GM12878 (cell line): ENCODE results near the gene TMEM175. TPM values are rescaled to one million over a fixed set of nuclear protein-coding genes. Genes with fewer than 3 reads are reported as not detected.

ENCODE experiments used
- ATAC-seq: fragments of 200-7000 bp; cut with Tn5 transposase; 3 replicates; pipeline ENCODE4 v1.9.1; 2020; ENCODE audit warnings: mild to moderate bottlenecking, moderate library complexity
- BruUV-seq: library from RNA; stranded (reverse); fragments of 400-500 nt; replicated peaks from 2 replicates; lab custom pipeline; 2021; lab: Mats Ljungman, UMichigan
- CTCF ChIA-PET: fragments of 300-600 bp; sonication (Branson Sonifier 250); formaldehyde crosslinking; extraction: SDS; loops from one replicate; lab custom pipeline; 2021; ENCODE audit warnings: inconsistent platforms; lab: Yijun Ruan, JAX
- POLR2A ChIA-PET: fragments of 350-600 bp; formaldehyde crosslinking; extraction: SDS; loops from one replicate; lab custom pipeline; 2021; ENCODE audit warnings: inconsistent platforms; lab: Charles Lee
- RAD21 ChIA-PET: fragments of 300-600 bp; sonication (Branson Sonifier 250); formaldehyde crosslinking; loops from one replicate; lab custom pipeline; 2023; ENCODE audit warnings: antibody characterized with exemption; ENCODE audit not compliant: unreplicated experiment; lab: Charles Lee
- SMC1A ChIA-PET: fragments of 300-600 bp; sonication (Branson Sonifier 250); formaldehyde crosslinking; loops from one replicate; lab custom pipeline; 2023; ENCODE audit not compliant: unreplicated experiment, uncharacterized antibody; lab: Charles Lee
- DNase-seq: peaks from one replicate; pipeline ENCODE4 v3.0.0-alpha.2; 2011; ENCODE audit warnings: low read depth, low spot score
- FAIRE-seq: peaks from 3 replicates; lab custom pipeline; 2011; peaks lifted over from hg19 to GRCh38; lab: Jason Lieb, UNC
- H2AFZ ChIP-seq: 2 replicates; pipeline ENCODE4 v1.6.0; 2011; ENCODE audit warnings: low read depth, low read length, control low read depth; ENCODE audit not compliant: control insufficient read depth
- H3K27ac ChIP-seq: 2 replicates; pipeline ENCODE4 v1.5.1; 2011; ENCODE audit warnings: control low read depth; ENCODE audit not compliant: control insufficient read depth, insufficient read depth
- H3K27me3 ChIP-seq, 2 experiments: replicated peaks in 1 of 2; 2 replicates each; pipeline versions ENCODE4 v1.6.0 to v1.6.1; 2011; ENCODE audit warnings: low read length in 1 of 2; ENCODE audit not compliant: control insufficient read depth in 2 of 2, insufficient read depth in 2 of 2
- H3K36me3 ChIP-seq, 2 experiments: 2 replicates each; pipeline ENCODE4 v1.5.1; 2011; ENCODE audit warnings: low read length in 1 of 2; ENCODE audit not compliant: control insufficient read depth in 2 of 2, insufficient read depth in 2 of 2
- H3K4me1 ChIP-seq: 2 replicates; pipeline ENCODE4 v1.6.1; 2011; ENCODE audit warnings: mild to moderate bottlenecking, low read length, moderate library complexity, mixed read lengths; ENCODE audit not compliant: control insufficient read depth, insufficient read depth
- H3K4me2 ChIP-seq: 2 replicates; pipeline ENCODE4 v1.6.0; 2011; ENCODE audit warnings: control low read depth; ENCODE audit not compliant: control insufficient read depth, insufficient read depth
- H3K4me3 ChIP-seq: fragments of 200-600 bp; sonication (generic); 2 replicates; pipeline ENCODE4 v1.5.1; 2016
- H3K79me2 ChIP-seq: 2 replicates; pipeline ENCODE4 v1.6.0; 2011; ENCODE audit warnings: low read length; ENCODE audit not compliant: control insufficient read depth, insufficient read depth
- H3K9ac ChIP-seq: 2 replicates; pipeline ENCODE4 v1.8.0; 2011; ENCODE audit warnings: low read length, control low read depth, mixed read lengths; ENCODE audit not compliant: control insufficient read depth, insufficient read depth
- H3K9me3 ChIP-seq: replicated peaks from 3 replicates; pipeline ENCODE4 v1.5.1; 2011; ENCODE audit warnings: mild to moderate bottlenecking, low read length; ENCODE audit not compliant: control insufficient read depth, insufficient read depth
- H4K20me1 ChIP-seq: 2 replicates; pipeline ENCODE4 v1.6.0; 2011; ENCODE audit not compliant: control insufficient read depth, insufficient read depth
- ATF7 ChIP-seq: fragments of 450-650 bp; IDR thresholded peaks from 2 replicates; pipeline ENCODE4 v1.6.1; 2016; ENCODE audit warnings: low read depth, mild to moderate bottlenecking
- BACH1 ChIP-seq: fragments of 450-650 bp; IDR thresholded peaks from 2 replicates; pipeline ENCODE4 v1.6.1; 2017; ENCODE audit warnings: mild to moderate bottlenecking, borderline replicate concordance
- BRCA1 ChIP-seq: IDR thresholded peaks from 2 replicates; pipeline ENCODE4 v1.6.1; 2011; ENCODE audit warnings: low read depth, low read length, improper control_type of control experiment
- E4F1 ChIP-seq: fragments of 450-650 bp; IDR thresholded peaks from 2 replicates; pipeline ENCODE4 v1.6.1; 2018; ENCODE audit warnings: borderline replicate concordance, mild to moderate bottlenecking; ENCODE audit not compliant: partially characterized antibody
- ESRRA ChIP-seq: IDR thresholded peaks from 2 replicates; pipeline ENCODE4 v1.6.1; 2012; ENCODE audit warnings: mild to moderate bottlenecking, low read length, improper control_type of control experiment
- GABPA ChIP-seq: IDR thresholded peaks from 2 replicates; pipeline ENCODE4 v1.6.1; 2014; ENCODE audit warnings: antibody characterized with exemption, low read depth, mild to moderate bottlenecking, inconsistent platforms
- GATAD2B ChIP-seq: fragments of 450-650 bp; conservative IDR thresholded peaks from 2 replicates; pipeline ENCODE4 v1.6.1; 2017; ENCODE audit warnings: low read depth, mild to moderate bottlenecking, moderate library complexity
- IKZF2 ChIP-seq, 2 experiments: fragments of 450-650 bp; IDR thresholded peaks; 2 replicates each; pipeline ENCODE4 v1.6.1; 2017; ENCODE audit warnings: mild to moderate bottlenecking in 2 of 2, moderate library complexity in 2 of 2
- NR2F1 ChIP-seq: fragments of 450-650 bp; conservative IDR thresholded peaks from 2 replicates; pipeline ENCODE4 v1.6.1; 2017; ENCODE audit warnings: mild to moderate bottlenecking
- PAX5 ChIP-seq: IDR thresholded peaks from 2 replicates; pipeline ENCODE4 v1.6.1; 2011; ENCODE audit warnings: low read depth, low read length, borderline replicate concordance
- PKNOX1 ChIP-seq: fragments of 450-650 bp; IDR thresholded peaks from 2 replicates; pipeline ENCODE4 v1.6.1; 2016; ENCODE audit warnings: mild to moderate bottlenecking
- REST ChIP-seq: IDR thresholded peaks from 2 replicates; pipeline ENCODE4 v1.6.1; 2012; ENCODE audit warnings: mild to moderate bottlenecking, low read depth, low read length
- RUNX3 ChIP-seq: IDR thresholded peaks from 2 replicates; pipeline ENCODE4 v1.6.1; 2012; ENCODE audit warnings: low read length, inconsistent platforms
- SMC3 ChIP-seq: IDR thresholded peaks from 2 replicates; pipeline ENCODE4 v1.6.1; 2011; ENCODE audit warnings: low read length, improper control_type of control experiment, borderline replicate concordance
- SREBF1 ChIP-seq: IDR thresholded peaks from 2 replicates; pipeline ENCODE4 v1.6.1; 2012; ENCODE audit warnings: mild to moderate bottlenecking, low read length
- SREBF2 ChIP-seq: IDR thresholded peaks from 2 replicates; pipeline ENCODE4 v1.6.1; 2012; ENCODE audit warnings: mild to moderate bottlenecking, low read length
- TAF1 ChIP-seq: IDR thresholded peaks from 2 replicates; pipeline ENCODE4 v1.6.1; 2011; ENCODE audit warnings: mild to moderate bottlenecking, low read depth, low read length, borderline replicate concordance
- TCF3 ChIP-seq: IDR thresholded peaks from 2 replicates; pipeline ENCODE4 v1.6.1; 2012; ENCODE audit warnings: low read depth, mild to moderate bottlenecking, low read length, borderline replicate concordance; ENCODE audit not compliant: insufficient read depth
- YBX1 ChIP-seq: fragments of 450-650 bp; IDR thresholded peaks from 2 replicates; pipeline ENCODE4 v1.6.1; 2016; ENCODE audit warnings: antibody characterized with exemption
- ZZZ3 ChIP-seq: IDR thresholded peaks from 2 replicates; pipeline ENCODE4 v1.6.1; 2011; ENCODE audit warnings: low read depth; ENCODE audit not compliant: control insufficient read depth, insufficient read length
- WGBS: methylation state at CpG from one replicate; pipeline ENCODE4 v1.1.6; 2016; ENCODE audit warnings: low lambda C conversion rate; ENCODE audit not compliant: insufficient replicate concordance, insufficient coverage; ENCODE audit errors: missing lambda C conversion rate; 5-methylcytosine and 5-hydroxymethylcytosine counted together
- in situ Hi-C: fragments of 300-500 bp; cut with MboI; formaldehyde crosslinking; loops from 9 replicates; pipeline ENCODE4 v1.14.3; 2018; ENCODE audit warnings: mixed read lengths
- intact Hi-C: fragments of 100-400 bp; cut with micrococcal nuclease; formaldehyde crosslinking; loops from one replicate; pipeline ENCODE4 v1.14.2; 2022; ENCODE audit not compliant: unreplicated experiment
- polyA plus RNA-seq, 11 experiments: library from polyadenylated mRNA; depleted of rRNA in 4 of 11; unstranded in 6 of 11; stranded (reverse) in 5 of 11; fragments of >200 nt; fragmentation: Nextera tagmentation in 4 of 11; fragmentation: Illumina TruSeq in 1 of 11; extraction: Ambion mirVana in 4 of 11; extraction: Trizol in 1 of 11; gene quantifications; 1 replicate in 1 of 11; 2 replicates in 10 of 11; pipeline versions ENCODE4 v1.2.1 to v1.2.3, GENCODE V29; 2011 to 2016; ENCODE audit warnings: inconsistent platforms in 2 of 11, missing spikeins in 2 of 11, low read depth in 1 of 11
- total RNA-seq, 4 experiments: library from RNA; depleted of rRNA in 3 of 4; stranded (reverse); fragments of >200 nt in 3 of 4; fragmentation: Illumina TruSeq in 1 of 4; extraction: Trizol in 1 of 4; gene quantifications; 2 replicates each; pipeline versions ENCODE4 v1.2.1 to v1.2.3, GENCODE V29; 2013 to 2021

TMEM175 gene
- total and polyA plus RNA-seq, 10 of the 15 experiments (the other 5 are each of a cell fraction or from before 2014, with no cell fraction given) = 0.11 to 39.5 (median 22.3) TPM

GRCh38 chr4:957231-957580 lies 24.9 kb downstream of the TMEM175 start:
- no peaks in the 10 kb centered on the region; a peak in 1 of 4 replicates for H3K36me3 ChIP-seq
- H3K27me3 ChIP-seq = no peaks in the 10 kb centered on the region
- no TSS peak for BruUV-seq
- H3K4me1 ChIP-seq = no peaks in the 10 kb centered on the region
- no peaks in the 10 kb centered on the region for H3K9me3 ChIP-seq
- TF ChIP-seq SREBF2 (no peak), E4F1 (no peak), GATAD2B (no peak), BACH1 (no peak), ATF7 (no peak), BRCA1 (no peak), YBX1 (no peak), TAF1 (no peak), REST (no peak), NR2F1 (no peak), PKNOX1 (no peak), IKZF2 (IDR thresholded peaks at IDR 0.05) (no peak), SMC3 (no peak), PAX5 (no peak), ESRRA (no peak), ZZZ3 (no peak), GABPA (no peak), RUNX3 (no peak), SREBF1 (no peak), TCF3 (no peak)
- no peak overlapping the region for H2AFZ ChIP-seq
- no peak for FAIRE-seq
- in situ Hi-C loops = no loop called here
- POLR2A ChIA-PET = no interaction called here
- RAD21 ChIA-PET = no interaction called here
- intact Hi-C loops = no loop called here
- no peak overlapping the region for H3K4me2 ChIP-seq
- no peak for ATAC-seq
- H4K20me1 ChIP-seq = no peaks in the 10 kb centered on the region
- CTCF ChIA-PET = no interaction called here
- no peak for DNase-seq
- no peak overlapping the region for H3K27ac ChIP-seq
- no peak overlapping the region for H3K4me3 ChIP-seq
- H3K79me2 ChIP-seq = no peaks in the 10 kb centered on the region
- SMC1A ChIA-PET = no interaction called here
- H3K9ac ChIP-seq = no peak overlapping the region
- WGBS = 50% methylated on average over 4 of the region's 8 CpGs
